Measurements from ENCODE around the gene HEMGN. TPM values are rescaled to one million over a fixed set of nuclear protein-coding genes. Genes with fewer than 3 reads are reported as not detected.
A peak's percentile ranks its signal among the peaks of the same experiment; 100 is the strongest.

Gene HEMGN
- total and polyA plus RNA-seq, 10 of the 15 experiments (the other 5 are each of a cell fraction or from before 2014, with no cell fraction given): 0.03 to 0.28 (median 0.09) TPM; not detected in 4

DNA sequence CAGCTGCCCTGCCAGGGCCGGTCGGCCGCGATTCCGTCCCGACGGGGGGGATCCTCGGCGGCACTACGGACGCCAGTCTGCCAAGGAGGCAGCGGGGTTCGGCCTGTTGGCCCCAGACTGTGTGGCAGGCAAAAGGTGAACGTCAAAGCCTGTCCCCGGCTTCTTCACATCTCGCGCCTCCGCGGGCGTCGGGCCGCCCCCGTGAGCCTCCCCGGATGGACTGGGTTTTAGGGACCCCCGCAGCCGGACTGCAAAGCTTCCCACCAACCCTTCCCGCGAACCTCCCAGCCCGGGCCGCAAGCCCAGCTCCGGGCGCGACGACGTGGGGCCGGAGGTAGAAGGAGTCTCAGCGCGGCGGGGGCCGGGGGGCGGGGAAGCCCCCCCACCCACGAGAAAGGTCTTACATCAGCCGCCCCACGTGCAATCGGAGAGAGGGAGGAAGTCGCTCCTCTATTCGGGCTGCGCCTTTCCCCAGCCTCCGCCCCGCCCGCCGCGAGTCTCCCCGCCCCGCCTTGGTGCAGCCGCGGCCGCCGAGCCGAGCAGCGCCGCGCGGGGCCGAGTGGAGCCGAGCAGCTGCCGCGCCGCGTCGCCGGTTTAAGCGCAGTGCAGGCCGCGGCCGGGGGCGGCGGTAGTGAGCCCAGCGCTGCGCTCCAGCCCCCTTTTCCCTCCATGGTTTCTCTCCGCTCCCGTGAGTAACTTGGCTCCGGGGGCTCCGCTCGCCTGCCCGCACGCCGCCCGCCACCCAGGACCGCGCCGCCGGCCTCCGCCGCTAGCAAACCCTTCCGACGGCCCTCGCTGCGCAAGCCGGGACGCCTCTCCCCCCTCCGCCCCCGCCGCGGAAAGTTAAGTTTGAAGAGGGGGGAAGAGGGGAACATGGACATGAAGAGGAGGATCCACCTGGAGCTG, 45.0 kb upstream of the HEMGN start, which contains the start of gene ANP32B:
Gene ANP32B (plus strand): TSS at position 659 of the 906 bp plus-strand sequence. CDS start 215 bp downstream, at position 874.
- CTCF ChIA-PET: interaction anchor here (0.6 to 3.6 kb wide), 9 partner anchors 11 to 274 kb away, joined by 3 to 26 read pairs (median 3); partner anchors contain the start of genes TBC1D2 and TRMO
- Histone ChIP-seq H3K9me3 (replicated peaks; ENCODE audit: control insufficient read depth, insufficient read depth, low read length) (no peaks in the 10 kb centered on the region), H3K4me2 (ENCODE audit: control insufficient read depth, insufficient read depth) (peak within 1 kb of the TSS; percentile 77), H3K27ac (ENCODE audit: control insufficient read depth, insufficient read depth) (peak within 1 kb of the TSS; percentile 99), H4K20me1 (ENCODE audit: control insufficient read depth, insufficient read depth) (no peaks in the 10 kb centered on the region), H3K27me3 (replicated peaks in 1 of 2; ENCODE audit: control insufficient read depth in 2 of 2, insufficient read depth in 2 of 2, low read length in 1 of 2) (no peaks in the 10 kb centered on the region), H3K79me2 (ENCODE audit: control insufficient read depth, insufficient read depth, low read length) (peaks cover 56% of the 10 kb centered on the region), H3K36me3 (ENCODE audit: control insufficient read depth in 2 of 2, insufficient read depth in 2 of 2, low read length in 1 of 2) (no peaks in the 10 kb centered on the region), H3K4me3 (peak within 1 kb of the TSS; percentile 90), H3K9ac (ENCODE audit: control insufficient read depth, insufficient read depth, low read length) (peak within 1 kb of the TSS; percentile 99), H2AFZ (ENCODE audit: control insufficient read depth, low read depth, low read length) (peak within 1 kb of the TSS; percentile 92), H3K4me1 (ENCODE audit: control insufficient read depth, insufficient read depth, low read length) (peaks cover 18% of the 10 kb centered on the region)
- TSS peak; percentile 84 for BruUV-seq (replicated peaks)
- DNase-seq (ENCODE audit: low read depth, low spot score) (peak; percentile 44), ATAC-seq (peak; percentile 88), FAIRE-seq (peak; percentile 75)
- RAD21 ChIA-PET (ENCODE audit: unreplicated experiment): interaction anchor here (0.7 to 1.8 kb wide), 4 partner anchors 51 to 345 kb away, joined by 3 to 9 read pairs (median 7); partner anchors contain the start of gene TRMO
- SMC1A ChIA-PET (ENCODE audit: uncharacterized antibody, unreplicated experiment): interaction anchor here (0.6 to 1.1 kb wide), 8 partner anchors 10 to 396 kb away, joined by 3 to 5 read pairs (median 3); no protein-coding TSS in a partner anchor
- POLR2A ChIA-PET: interaction anchor here (0.6 to 2.0 kb wide), 7 partner anchors 8 to 121 kb away, joined by 3 to 7 read pairs (median 3); partner anchors contain the start of genes NANS and TRMO
- 1% methylated on average over 73 of the region's 105 CpGs for WGBS (ENCODE audit: insufficient coverage, insufficient replicate concordance, low lambda C conversion rate, missing lambda C conversion rate)
- in situ Hi-C loops (cut with MboI) (no loop called here), intact Hi-C loops (cut with micrococcal nuclease; ENCODE audit: unreplicated experiment) (loop anchor here (2.0 kb wide), 2 partner anchors 52 to 60 kb away; partner anchors contain the start of gene TRMO)
- TF ChIP-seq, protein P1, sequence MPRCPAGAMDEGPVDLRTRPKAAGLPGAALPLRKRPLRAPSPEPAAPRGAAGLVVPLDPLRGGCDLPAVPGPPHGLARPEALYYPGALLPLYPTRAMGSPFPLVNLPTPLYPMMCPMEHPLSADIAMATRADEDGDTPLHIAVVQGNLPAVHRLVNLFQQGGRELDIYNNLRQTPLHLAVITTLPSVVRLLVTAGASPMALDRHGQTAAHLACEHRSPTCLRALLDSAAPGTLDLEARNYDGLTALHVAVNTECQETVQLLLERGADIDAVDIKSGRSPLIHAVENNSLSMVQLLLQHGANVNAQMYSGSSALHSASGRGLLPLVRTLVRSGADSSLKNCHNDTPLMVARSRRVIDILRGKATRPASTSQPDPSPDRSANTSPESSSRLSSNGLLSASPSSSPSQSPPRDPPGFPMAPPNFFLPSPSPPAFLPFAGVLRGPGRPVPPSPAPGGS (IDR thresholded peaks at IDR 0.05; ENCODE audit: borderline replicate concordance, insufficient read depth, low read depth, low read length, poor library complexity, severe bottlenecking): peak; percentile 12
- peak; percentile 35 for TF ChIP-seq MEF2B (IDR thresholded peaks at IDR 0.05; ENCODE audit: partially characterized antibody, poor library complexity, severe bottlenecking)
- TF ChIP-seq, protein P2, sequence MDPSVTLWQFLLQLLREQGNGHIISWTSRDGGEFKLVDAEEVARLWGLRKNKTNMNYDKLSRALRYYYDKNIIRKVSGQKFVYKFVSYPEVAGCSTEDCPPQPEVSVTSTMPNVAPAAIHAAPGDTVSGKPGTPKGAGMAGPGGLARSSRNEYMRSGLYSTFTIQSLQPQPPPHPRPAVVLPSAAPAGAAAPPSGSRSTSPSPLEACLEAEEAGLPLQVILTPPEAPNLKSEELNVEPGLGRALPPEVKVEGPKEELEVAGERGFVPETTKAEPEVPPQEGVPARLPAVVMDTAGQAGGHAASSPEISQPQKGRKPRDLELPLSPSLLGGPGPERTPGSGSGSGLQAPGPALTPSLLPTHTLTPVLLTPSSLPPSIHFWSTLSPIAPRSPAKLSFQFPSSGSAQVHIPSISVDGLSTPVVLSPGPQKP (IDR thresholded peaks at IDR 0.05; ENCODE audit: low read depth, low read length): no peak
- TF ChIP-seq SUPT20H (IDR thresholded peaks at IDR 0.05; ENCODE audit: borderline replicate concordance, control insufficient read depth, low read depth, low read length): no peak
- TF ChIP-seq TBL1XR1 (IDR thresholded peaks at IDR 0.05; ENCODE audit: low read depth, low read length): no peak
- TF ChIP-seq, protein P3, sequence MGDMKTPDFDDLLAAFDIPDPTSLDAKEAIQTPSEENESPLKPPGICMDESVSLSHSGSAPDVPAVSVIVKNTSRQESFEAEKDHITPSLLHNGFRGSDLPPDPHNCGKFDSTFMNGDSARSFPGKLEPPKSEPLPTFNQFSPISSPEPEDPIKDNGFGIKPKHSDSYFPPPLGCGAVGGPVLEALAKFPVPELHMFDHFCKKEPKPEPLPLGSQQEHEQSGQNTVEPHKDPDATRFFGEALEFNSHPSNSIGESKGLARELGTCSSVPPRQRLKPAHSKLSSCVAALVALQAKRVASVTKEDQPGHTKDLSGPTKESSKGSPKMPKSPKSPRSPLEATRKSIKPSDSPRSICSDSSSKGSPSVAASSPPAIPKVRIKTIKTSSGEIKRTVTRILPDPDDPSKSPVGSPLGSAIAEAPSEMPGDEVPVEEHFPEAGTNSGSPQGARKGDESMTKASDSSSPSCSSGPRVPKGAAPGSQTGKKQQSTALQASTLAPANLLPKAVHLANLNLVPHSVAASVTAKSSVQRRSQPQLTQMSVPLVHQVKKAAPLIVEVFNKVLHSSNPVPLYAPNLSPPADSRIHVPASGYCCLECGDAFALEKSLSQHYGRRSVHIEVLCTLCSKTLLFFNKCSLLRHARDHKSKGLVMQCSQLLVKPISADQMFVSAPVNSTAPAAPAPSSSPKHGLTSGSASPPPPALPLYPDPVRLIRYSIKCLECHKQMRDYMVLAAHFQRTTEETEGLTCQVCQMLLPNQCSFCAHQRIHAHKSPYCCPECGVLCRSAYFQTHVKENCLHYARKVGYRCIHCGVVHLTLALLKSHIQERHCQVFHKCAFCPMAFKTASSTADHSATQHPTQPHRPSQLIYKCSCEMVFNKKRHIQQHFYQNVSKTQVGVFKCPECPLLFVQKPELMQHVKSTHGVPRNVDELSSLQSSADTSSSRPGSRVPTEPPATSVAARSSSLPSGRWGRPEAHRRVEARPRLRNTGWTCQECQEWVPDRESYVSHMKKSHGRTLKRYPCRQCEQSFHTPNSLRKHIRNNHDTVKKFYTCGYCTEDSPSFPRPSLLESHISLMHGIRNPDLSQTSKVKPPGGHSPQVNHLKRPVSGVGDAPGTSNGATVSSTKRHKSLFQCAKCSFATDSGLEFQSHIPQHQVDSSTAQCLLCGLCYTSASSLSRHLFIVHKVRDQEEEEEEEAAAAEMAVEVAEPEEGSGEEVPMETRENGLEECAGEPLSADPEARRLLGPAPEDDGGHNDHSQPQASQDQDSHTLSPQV (IDR thresholded peaks at IDR 0.05): peak; percentile 20; the same call in 1 of the 2 replicates
- TF ChIP-seq CBX5 (IDR thresholded peaks at IDR 0.05; ENCODE audit: low read depth): no peak
- TF ChIP-seq IKZF1 (conservative IDR thresholded peaks at IDR 0.05): peak; percentile 79
- TF ChIP-seq ASH2L (IDR thresholded peaks at IDR 0.05; ENCODE audit: borderline replicate concordance, low read depth): no peak; the same call in 1 of the 2 replicates
- TF ChIP-seq ZNF207 (IDR thresholded peaks at IDR 0.05; ENCODE audit: borderline replicate concordance): peak; percentile 45; the same call in 1 of the 2 replicates
- TF ChIP-seq PML (IDR thresholded peaks at IDR 0.05; ENCODE audit: low read length): 0 out of 2 replicates have a peak, but pooled peaks have one; percentile 45
- peak; percentile 81 to 93; a peak in 3 of 4 replicates for TF ChIP-seq BHLHE40 (IDR thresholded peaks at IDR 0.05; ENCODE audit: borderline replicate concordance in 1 of 2, low read depth in 2 of 2, low read length in 1 of 2)
- TF ChIP-seq FOXM1 (IDR thresholded peaks at IDR 0.05; ENCODE audit: low read depth, low read length): no peak
- TF ChIP-seq MTA2 (IDR thresholded peaks at IDR 0.05; ENCODE audit: low read depth): no peak

All from GM12878 (cell line).